K562 (cell line): ENCODE data around the gene LY6G6D. TPM values are rescaled to one million over a fixed set of nuclear protein-coding genes. Genes with fewer than 3 reads are reported as not detected.

Source experiments
- PCBP2 ChIP-seq: fragments of 200-400 bp; formaldehyde crosslinking; IDR thresholded peaks from 2 replicates; pipeline ENCODE4 v1.6.1; 2018; ENCODE audit warnings: low read length, low read depth, mild to moderate bottlenecking, moderate library complexity; ENCODE audit not compliant: poor library complexity, severe bottlenecking
- POLR2G ChIP-seq: fragments of 200-400 bp; formaldehyde crosslinking; IDR thresholded peaks from 2 replicates; pipeline ENCODE4 v1.6.1; 2017; ENCODE audit warnings: low read depth, mild to moderate bottlenecking, antibody characterized with exemption, low read length, moderate library complexity
- STAT5B ChIP-seq: fragments of 250-450 bp; sonication (Bioruptor Pico); IDR thresholded peaks from 2 replicates; pipeline ENCODE4 v1.8.0; 2021; ENCODE audit warnings: mild to moderate bottlenecking, inconsistent platforms
- ZNF316 ChIP-seq: fragments of 450-650 bp; IDR thresholded peaks from 2 replicates; pipeline ENCODE4 v1.6.1; 2016
- ZNF609 ChIP-seq: sonication (generic); formaldehyde crosslinking; IDR thresholded peaks from 2 replicates; pipeline ENCODE4 v1.8.1; 2023; ENCODE audit warnings: missing genetic modification reagents, mild to moderate bottlenecking, borderline replicate concordance
- polyA plus RNA-seq, 8 experiments: library from polyadenylated mRNA; depleted of rRNA in 4 of 8; stranded (reverse) in 5 of 8; unstranded in 3 of 8; fragments of >200 nt; fragmentation: Nextera tagmentation in 2 of 8; fragmentation: Illumina TruSeq in 1 of 8; extraction: Ambion mirVana in 2 of 8; extraction: Trizol in 1 of 8; gene quantifications; 2 replicates each; pipeline versions ENCODE4 v1.2.1 to v1.2.3, GENCODE V29; 2011 to 2014; ENCODE audit warnings: inconsistent platforms in 1 of 8, missing spikeins in 1 of 8
- total RNA-seq, 7 experiments: library from RNA; depleted of rRNA in 6 of 7; stranded (reverse); fragments of >200 nt in 6 of 7; fragmentation: Illumina TruSeq in 2 of 7; extraction: Trizol in 2 of 7; gene quantifications; 2 replicates each; pipeline versions ENCODE4 v1.2.1 to v1.2.3, GENCODE V29; 2011 to 2021; ENCODE audit warnings: low replicate concordance in 1 of 7

LY6G6D gene
- total and polyA plus RNA-seq, 9 of the 15 experiments (the other 6 are each of a cell fraction or from before 2014, with no cell fraction given) = 0.30 to 0.38 TPM; not detected in 7

DNA sequence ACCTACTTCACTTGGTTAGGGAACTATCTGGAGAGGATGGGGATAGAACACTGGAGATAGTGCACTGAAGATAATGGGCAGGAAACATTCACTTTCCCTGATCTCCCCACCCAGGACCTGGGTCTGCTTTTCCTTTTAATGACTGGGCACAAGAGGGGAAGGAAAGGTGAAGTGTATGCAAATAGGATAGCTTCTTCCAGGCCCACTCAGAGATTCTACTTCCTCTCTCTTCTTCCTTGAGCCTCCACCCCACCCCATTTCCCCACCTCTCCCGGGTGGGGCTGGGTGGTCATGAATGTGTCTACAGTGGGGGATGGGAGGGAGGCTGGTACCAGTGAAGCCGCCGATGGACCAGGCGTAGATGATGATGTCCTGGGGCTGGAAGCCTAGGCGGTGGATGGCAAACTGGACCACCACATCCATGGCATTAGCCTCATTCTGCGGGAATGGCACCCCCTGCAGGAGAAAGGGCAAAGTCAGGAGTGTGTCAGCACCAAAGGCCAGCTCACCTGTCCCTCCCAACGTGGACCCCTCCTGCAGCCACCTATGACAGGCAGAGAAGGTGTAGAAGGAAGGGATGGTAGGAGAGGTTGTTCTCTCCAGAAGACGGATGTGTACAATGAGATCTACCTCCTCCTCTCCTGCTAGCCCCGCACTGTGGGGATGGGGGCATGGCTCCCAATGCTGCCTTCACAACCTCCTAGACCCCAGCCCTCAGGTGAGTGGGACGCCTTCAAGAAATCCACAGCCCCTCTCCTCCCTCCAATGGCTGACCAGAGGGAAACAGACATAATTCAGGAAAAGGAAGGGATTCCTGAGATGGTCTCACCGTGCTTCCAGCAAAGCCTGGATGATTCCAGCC is 25.7 kb upstream of the LY6G6D start (continued):
- 0 out of 2 replicates have a peak, but pooled peaks have one; percentile 56 for TF ChIP-seq ZNF609 (CRISPR knock-in tag)
- no peak for TF ChIP-seq STAT5B (CRISPR knock-in tag)
- TF ChIP-seq ZNF316 = no peak
- TF ChIP-seq POLR2G = peak; percentile 46; the same call in 1 of the 2 replicates
- no peak for TF ChIP-seq PCBP2
